Transverse colon (tissue), 4 donors: ENCODE data around the gene PEX14. TPM values are rescaled to one million over a fixed set of nuclear protein-coding genes. Genes with fewer than 3 reads are reported as not detected.

Experiments used
- DNase-seq: peaks from one replicate; pipeline ENCODE4 v3.0.0-alpha.2; 2019
- H3K27ac ChIP-seq, 4 donors: fragments of 200-600 bp; sonication (generic); 2 replicates each; pipeline ENCODE4 v1.5.1; 2016 to 2018; ENCODE audit warnings: inconsistent platforms in 4 of 4
- H3K27me3 ChIP-seq: fragments of 200-600 bp; sonication (generic); 2 replicates; pipeline ENCODE4 v1.5.1; 2017; ENCODE audit warnings: inconsistent platforms
- H3K36me3 ChIP-seq, 4 donors: fragments of 200-600 bp; sonication (generic); 2 replicates each; pipeline ENCODE4 v1.5.1; 2017 to 2019; ENCODE audit warnings: inconsistent platforms in 4 of 4
- H3K4me1 ChIP-seq, 4 donors: fragments of 200-600 bp; sonication (generic); 2 replicates each; pipeline ENCODE4 v1.5.1; 2017 to 2020; ENCODE audit warnings: inconsistent platforms in 4 of 4
- H3K4me3 ChIP-seq, 4 donors: fragments of 200-600 bp; sonication (generic); 1 replicate in 1 of 4; 2 replicates in 3 of 4; pipeline versions ENCODE4 v1.5.1 to v1.6.1; 2017 to 2019; ENCODE audit warnings: inconsistent platforms in 4 of 4
- H3K9me3 ChIP-seq, 2 donors: fragments of 200-600 bp; sonication (generic); 2 replicates each; pipeline ENCODE4 v1.5.1; 2017 to 2019; ENCODE audit warnings: inconsistent platforms in 2 of 2
- CTCF ChIP-seq, 5 experiments: fragments of 200-600 bp in 3 of 5; fragments of 450-650 bp in 2 of 5; sonication (generic) in 3 of 5; IDR thresholded peaks; 1 replicate in 2 of 5; 2 replicates in 3 of 5; pipeline ENCODE4 v1.5.1; 2016 to 2017; ENCODE audit warnings: antibody characterized with exemption in 5 of 5, inconsistent platforms in 3 of 5, mild to moderate bottlenecking in 2 of 5, moderate library complexity in 1 of 5
- EP300 ChIP-seq: sonication (generic); formaldehyde crosslinking; IDR thresholded peaks from one replicate; pipeline ENCODE4 v1.6.1; 2017; ENCODE audit warnings: antibody characterized with exemption, low read depth
- POLR2A ChIP-seq: fragments of 450-650 bp; IDR thresholded peaks from one replicate; pipeline ENCODE4 v1.6.1; 2016; ENCODE audit warnings: antibody characterized with exemption, mild to moderate bottlenecking, moderate library complexity
- POLR2AphosphoS5 ChIP-seq, 3 donors: sonication (generic); formaldehyde crosslinking; IDR thresholded peaks; one replicate each; pipeline ENCODE4 v1.6.1; 2016; ENCODE audit warnings: antibody characterized with exemption in 3 of 3
- WGBS, 2 donors: methylation state at CpG; one replicate each; pipeline ENCODE4 v1.1.5; 2018; ENCODE audit warnings: low coverage in 1 of 2; 5-methylcytosine and 5-hydroxymethylcytosine counted together
- in situ Hi-C, 4 donors: fragments of 200-750 bp; cut with MboI; loops; one replicate each; pipeline versions ENCODE4 v1.15.0 to v1.15.1; 2017; ENCODE audit warnings: low sequenced_read_pairs in 3 of 4, low pct_ligation_motif_present in 1 of 4, low pct_unique_long_range_greater_than_20kb in 1 of 4
- intact Hi-C: fragments of 100-400 bp; cut with DNase I; formaldehyde crosslinking; loops from one replicate; pipeline ENCODE4 v1.15.1; 2023; ENCODE audit warnings: low total_unique reads
- total RNA-seq, 4 donors: library from RNA; depleted of rRNA; stranded (reverse); fragments of >200 nt; gene quantifications; one replicate each; pipeline ENCODE4 v1.1.0, GENCODE V29; 2016

PEX14 gene
- total RNA-seq, 4 donors from 2014 or later = 2.4 to 16.5 (median 12.6) TPM

- Histone ChIP-seq H3K4me1 (no peaks in the 10 kb centered on the region), H3K36me3 (no peaks in the 10 kb centered on the region), H3K27me3 (no peaks in the 10 kb centered on the region), H3K9me3 (no peaks in the 10 kb centered on the region), H3K4me3 (no peak overlapping the region), H3K27ac (no peak overlapping the region)
- in situ Hi-C loops = no loop called here
- intact Hi-C loops = no loop called here
- TF ChIP-seq EP300 (no peak), POLR2AphosphoS5 (IDR thresholded peaks at IDR 0.05) (no peak), POLR2A (no peak), CTCF (IDR thresholded peaks at IDR 0.05) (no peak)
- WGBS, 2 donors = 93 to 95% methylated on average over 4 to 6 of the region's 6 CpGs
- no peak for DNase-seq
Measured at GRCh38 chr1:10601342-10602070, 126.8 kb downstream of the PEX14 start.

GRCh38 chr1:10602936-10603335, 128.2 kb downstream of the PEX14 start:
- Histone ChIP-seq H3K4me3 (no peak overlapping the region), H3K27ac (no peak overlapping the region), H3K27me3 (no peaks in the 10 kb centered on the region), H3K4me1 (no peaks in the 10 kb centered on the region), H3K9me3 (no peaks in the 10 kb centered on the region), H3K36me3 (no peaks in the 10 kb centered on the region)
- in situ Hi-C loops = no loop called here
- no peak for TF ChIP-seq POLR2AphosphoS5 (IDR thresholded peaks at IDR 0.05)
- WGBS, 2 donors = 86 to 92% methylated on average over 3 of the region's 3 CpGs
- intact Hi-C loops = no loop called here
- DNase-seq = no peak

GRCh38 chr1:10604966-10605365, 130.2 kb downstream of the PEX14 start:
- intact Hi-C loops = no loop called here
- Histone ChIP-seq H3K4me1 (no peaks in the 10 kb centered on the region), H3K27me3 (no peaks in the 10 kb centered on the region), H3K9me3 (no peaks in the 10 kb centered on the region), H3K27ac (no peak overlapping the region), H3K36me3 (no peaks in the 10 kb centered on the region), H3K4me3 (no peak overlapping the region)
- TF ChIP-seq POLR2AphosphoS5 (IDR thresholded peaks at IDR 0.05) (no peak), CTCF (IDR thresholded peaks at IDR 0.05) (no peak), POLR2A (no peak), EP300 (no peak)
- in situ Hi-C loops = no loop called here
- DNase-seq = no peak
- 96% methylated on average over 7 of the region's 7 CpGs; no CpG with 5 or more reads in 1 of the 2 donors for WGBS, 2 donors

- DNase-seq = no peak
- H3K36me3 ChIP-seq = no peaks in the 10 kb centered on the region
- no peaks in the 10 kb centered on the region for H3K27me3 ChIP-seq
- no peak for TF ChIP-seq POLR2AphosphoS5 (IDR thresholded peaks at IDR 0.05)
- TF ChIP-seq POLR2A = no peak
- no peak for TF ChIP-seq CTCF (IDR thresholded peaks at IDR 0.05)
- in situ Hi-C loops = no loop called here
- WGBS, 2 donors = 83 to 94% methylated on average over 2 to 7 of the region's 7 CpGs
- no peaks in the 10 kb centered on the region for H3K4me1 ChIP-seq
- no peak overlapping the region for H3K4me3 ChIP-seq
- H3K27ac ChIP-seq = no peak overlapping the region
- H3K9me3 ChIP-seq = no peaks in the 10 kb centered on the region
- intact Hi-C loops = no loop called here
Measured at GRCh38 chr1:10606064-10606463, 131.3 kb downstream of the PEX14 start.

GRCh38 chr1:10607228-10607627, 132.5 kb downstream of the PEX14 start:
- DNase-seq = no peak
- 50 to 59% methylated on average over 3 of the region's 3 CpGs for WGBS, 2 donors
- Histone ChIP-seq H3K4me1 (no peaks in the 10 kb centered on the region), H3K27me3 (no peaks in the 10 kb centered on the region), H3K9me3 (no peaks in the 10 kb centered on the region), H3K36me3 (no peaks in the 10 kb centered on the region), H3K27ac (no peak overlapping the region), H3K4me3 (no peak overlapping the region)
- no peak for TF ChIP-seq POLR2A
- intact Hi-C loops = no loop called here
- in situ Hi-C loops = no loop called here
